Testis (tissue), 5 donors: ENCODE measurements around the gene NSUN2. TPM values are rescaled to one million over a fixed set of nuclear protein-coding genes. Genes with fewer than 3 reads are reported as not detected.

Source experiments
- DNase-seq: peaks from one replicate; pipeline ENCODE4 v3.0.0-alpha.2; 2019
- H3K27ac ChIP-seq, 2 donors: fragments of 200-600 bp; sonication (generic); one replicate each; pipeline ENCODE4 v1.5.1; 2019
- H3K27me3 ChIP-seq: fragments of 200-600 bp; sonication (generic); one replicate; pipeline ENCODE4 v1.5.1; 2019
- H3K36me3 ChIP-seq: fragments of 200-600 bp; sonication (generic); one replicate; pipeline ENCODE4 v1.5.1; 2017; ENCODE audit warnings: low read depth; ENCODE audit errors: missing control alignments
- H3K4me1 ChIP-seq: fragments of 200-600 bp; sonication (generic); one replicate; pipeline ENCODE4 v1.5.1; 2019
- H3K4me3 ChIP-seq, 2 donors: fragments of 200-600 bp; sonication (generic); one replicate each; pipeline ENCODE4 v1.5.1; 2017 to 2019
- H3K9me3 ChIP-seq: fragments of 200-600 bp; sonication (generic); one replicate; pipeline ENCODE4 v1.5.1; 2017
- CTCF ChIP-seq, 3 experiments: fragments of 450-650 bp in 2 of 3; fragments of 200-600 bp in 1 of 3; sonication (generic) in 1 of 3; IDR thresholded peaks; one replicate each; pipeline ENCODE4 v1.5.1; 2016 to 2019; ENCODE audit warnings: antibody characterized with exemption in 3 of 3, mild to moderate bottlenecking in 2 of 3, moderate library complexity in 1 of 3
- POLR2A ChIP-seq: fragments of 450-650 bp; IDR thresholded peaks from one replicate; pipeline ENCODE4 v1.6.1; 2017; ENCODE audit warnings: antibody characterized with exemption, mild to moderate bottlenecking, moderate library complexity
- WGBS, 2 donors: methylation state at CpG; one replicate each; pipeline ENCODE4 v1.1.5; 2018; 5-methylcytosine and 5-hydroxymethylcytosine counted together
- intact Hi-C: fragments of 100-400 bp; cut with DNase I; formaldehyde crosslinking; loops from one replicate; pipeline ENCODE4 v1.15.1; 2023; ENCODE audit warnings: low total_unique reads
- long read RNA-seq, 2 donors: transcript quantifications; one replicate each; lab custom pipeline, GENCODE V29; 2026
- polyA plus RNA-seq: library from polyadenylated mRNA; stranded (reverse); fragments of 350-450 nt; fragmentation: Illumina TruSeq; extraction: RNeasy Lipid Tissue Mini Kit (QIAGEN cat#74804); gene quantifications from one replicate; pipeline ENCODE4 v1.2.3, GENCODE V29; 2014; ENCODE audit warnings: low read depth, low replicate concordance; ENCODE audit not compliant: insufficient read depth
- total RNA-seq, 2 donors: library from RNA; depleted of rRNA; stranded (reverse); fragments of >200 nt; gene quantifications; one replicate each; pipeline ENCODE4 v1.2.3, GENCODE V29; 2016

NSUN2 gene
- total RNA-seq (10 to 100 TPM; 66.7 to 80.1 TPM), polyA plus RNA-seq (51.6 TPM)
- long read RNA-seq, donor 1, transcript NSUN2-201 (19 exons, 3,303 nt) = major isoform, 6 of 9 reads
- long read RNA-seq, donor 1, partial matches to known transcripts = 0 of 9 reads
- long read RNA-seq, donor 1, other reads (novel, unspliced or antisense) = 0 of 9 reads
- long read RNA-seq, donor 2, transcript NSUN2-201 (19 exons, 3,303 nt) = major isoform, 7 of 9 reads
- long read RNA-seq, donor 2, partial matches to known transcripts = 0 of 9 reads
- long read RNA-seq, donor 2, other reads (novel, unspliced or antisense) = 0 of 9 reads

- peak within 1 kb of the TSS; percentile 84 to 94 for H3K27ac ChIP-seq
- peak; percentile 94 for DNase-seq
- peaks cover 19% of the 10 kb centered on the region for H3K4me1 ChIP-seq
- intact Hi-C loops = no loop called here
- H3K27me3 ChIP-seq = no peaks in the 10 kb centered on the region
- H3K36me3 ChIP-seq = no peaks in the 10 kb centered on the region
- WGBS, 2 donors = 0% methylated on average over 7 to 46 of the region's 66 CpGs
- TF ChIP-seq CTCF (IDR thresholded peaks at IDR 0.05) = no peak
- TF ChIP-seq POLR2A = no peak
- no peaks in the 10 kb centered on the region for H3K9me3 ChIP-seq
- peak within 1 kb of the TSS; percentile 95 to 97 for H3K4me3 ChIP-seq
Measured at GRCh38 chr5:6632888-6633468, at the start of gene NSUN2, which contains the start of gene SRD5A1. NSUN2 (minus strand) TSS chr5:6633044; CDS start chr5:6632979, 65 bp downstream. SRD5A1 (plus strand) TSS chr5:6633440; CDS start chr5:6633577, 137 bp downstream.

- no peaks in the 10 kb centered on the region for H3K4me1 ChIP-seq
- H3K9me3 ChIP-seq = no peaks in the 10 kb centered on the region
- 38 to 53% methylated on average over 11 of the region's 11 CpGs for WGBS, 2 donors
- TF ChIP-seq CTCF (IDR thresholded peaks at IDR 0.05) (no peak), POLR2A (no peak)
- no peak overlapping the region for H3K4me3 ChIP-seq
- H3K36me3 ChIP-seq = no peaks in the 10 kb centered on the region
- no peak overlapping the region for H3K27ac ChIP-seq
- H3K27me3 ChIP-seq = no peaks in the 10 kb centered on the region
- no peak for DNase-seq
- intact Hi-C loops = no loop called here
Measured at GRCh38 chr5:6682239-6682638, 49.4 kb upstream of the NSUN2 start.

GRCh38 chr5:6681682-6682081 lies 48.8 kb upstream of the NSUN2 start:
- Histone ChIP-seq H3K4me1 (no peaks in the 10 kb centered on the region), H3K36me3 (no peaks in the 10 kb centered on the region), H3K4me3 (no peak overlapping the region), H3K9me3 (no peaks in the 10 kb centered on the region), H3K27ac (no peak overlapping the region), H3K27me3 (no peaks in the 10 kb centered on the region)
- TF ChIP-seq CTCF (IDR thresholded peaks at IDR 0.05) (no peak), POLR2A (no peak)
- 36 to 42% methylated on average over 2 of the region's 2 CpGs for WGBS, 2 donors
- intact Hi-C loops = no loop called here
- no peak for DNase-seq

- no peaks in the 10 kb centered on the region for H3K4me1 ChIP-seq
- 55 to 62% methylated on average over 6 of the region's 6 CpGs for WGBS, 2 donors
- H3K9me3 ChIP-seq = no peaks in the 10 kb centered on the region
- intact Hi-C loops = no loop called here
- H3K27ac ChIP-seq = no peak overlapping the region
- H3K4me3 ChIP-seq = no peak overlapping the region
- no peaks in the 10 kb centered on the region for H3K36me3 ChIP-seq
- no peak for DNase-seq
- TF ChIP-seq CTCF (IDR thresholded peaks at IDR 0.05) = no peak
- no peak for TF ChIP-seq POLR2A
- no peaks in the 10 kb centered on the region for H3K27me3 ChIP-seq
Measured at GRCh38 chr5:6680922-6681321, 48.1 kb upstream of the NSUN2 start.
